22Rv1 (cell line): Measurements from ENCODE around the gene C10orf71.

Source experiments
- H3K27ac ChIP-seq: fragments of 450-650 bp; 2 replicates; pipeline ENCODE4 v1.5.1; 2017
- ZFX ChIP-seq: fragments of 450-650 bp; IDR thresholded peaks from 2 replicates; pipeline ENCODE4 v1.6.1; 2017; ENCODE audit warnings: antibody characterized with exemption, borderline replicate concordance
- TF ChIP-seq, protein P1 (sequence below): fragments of 450-650 bp; IDR thresholded peaks from 2 replicates; pipeline ENCODE4 v1.5.1; 2017; ENCODE audit warnings: mild to moderate bottlenecking

C10orf71 gene

DNA sequence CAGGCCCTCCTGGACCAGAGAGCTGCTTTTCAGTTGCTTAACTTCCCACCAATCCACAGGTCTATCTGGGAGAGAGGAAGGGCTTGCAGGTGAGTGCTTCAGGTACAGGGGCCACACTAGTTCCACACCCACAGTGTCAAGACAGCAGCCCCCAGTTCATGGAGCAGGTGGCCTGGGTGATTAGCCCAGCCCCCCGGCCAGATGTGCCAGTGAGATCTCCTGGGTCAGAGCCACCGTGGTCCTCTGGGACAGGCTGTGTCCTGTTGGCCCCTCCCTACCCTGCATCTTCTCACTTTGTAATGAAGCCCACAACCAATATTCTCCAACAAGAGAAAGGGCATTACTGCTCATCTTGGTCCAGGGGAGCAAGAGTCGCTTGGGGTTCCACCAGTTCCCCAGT, 66.3 kb downstream of the C10orf71 start:
- TF ChIP-seq, protein P1, sequence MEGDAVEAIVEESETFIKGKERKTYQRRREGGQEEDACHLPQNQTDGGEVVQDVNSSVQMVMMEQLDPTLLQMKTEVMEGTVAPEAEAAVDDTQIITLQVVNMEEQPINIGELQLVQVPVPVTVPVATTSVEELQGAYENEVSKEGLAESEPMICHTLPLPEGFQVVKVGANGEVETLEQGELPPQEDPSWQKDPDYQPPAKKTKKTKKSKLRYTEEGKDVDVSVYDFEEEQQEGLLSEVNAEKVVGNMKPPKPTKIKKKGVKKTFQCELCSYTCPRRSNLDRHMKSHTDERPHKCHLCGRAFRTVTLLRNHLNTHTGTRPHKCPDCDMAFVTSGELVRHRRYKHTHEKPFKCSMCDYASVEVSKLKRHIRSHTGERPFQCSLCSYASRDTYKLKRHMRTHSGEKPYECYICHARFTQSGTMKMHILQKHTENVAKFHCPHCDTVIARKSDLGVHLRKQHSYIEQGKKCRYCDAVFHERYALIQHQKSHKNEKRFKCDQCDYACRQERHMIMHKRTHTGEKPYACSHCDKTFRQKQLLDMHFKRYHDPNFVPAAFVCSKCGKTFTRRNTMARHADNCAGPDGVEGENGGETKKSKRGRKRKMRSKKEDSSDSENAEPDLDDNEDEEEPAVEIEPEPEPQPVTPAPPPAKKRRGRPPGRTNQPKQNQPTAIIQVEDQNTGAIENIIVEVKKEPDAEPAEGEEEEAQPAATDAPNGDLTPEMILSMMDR = no peak
- TF ChIP-seq ZFX = no peak
- no peak overlapping the region for H3K27ac ChIP-seq

- H3K27ac ChIP-seq = no peak overlapping the region
- TF ChIP-seq ZFX = no peak
- TF ChIP-seq, protein P1 = no peak
Measured at GRCh38 chr10:49365675-49366415, 66.9 kb downstream of the C10orf71 start.

DNA sequence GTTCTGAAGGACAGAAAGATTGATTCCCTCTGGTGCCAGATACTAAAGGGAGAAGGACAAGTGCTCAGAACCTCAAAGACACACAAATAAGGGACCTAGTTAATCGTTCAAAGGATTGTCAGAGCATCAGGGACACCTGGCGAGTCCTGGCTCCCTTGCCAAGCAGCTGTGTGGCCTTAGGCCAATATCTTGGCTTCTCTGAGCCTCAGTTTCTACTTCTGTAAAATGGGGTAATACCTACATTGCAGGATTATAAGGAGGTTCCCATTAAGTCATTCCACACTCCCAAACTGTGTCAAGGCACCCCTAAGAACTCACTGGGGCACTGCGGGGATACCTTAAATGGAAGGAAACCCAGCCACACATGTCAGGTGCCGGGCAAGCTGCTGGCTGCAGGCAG, 67.5 kb downstream of the C10orf71 start:
- H3K27ac ChIP-seq = no peak overlapping the region
- TF ChIP-seq, protein P1 = no peak
- TF ChIP-seq ZFX = no peak

DNA sequence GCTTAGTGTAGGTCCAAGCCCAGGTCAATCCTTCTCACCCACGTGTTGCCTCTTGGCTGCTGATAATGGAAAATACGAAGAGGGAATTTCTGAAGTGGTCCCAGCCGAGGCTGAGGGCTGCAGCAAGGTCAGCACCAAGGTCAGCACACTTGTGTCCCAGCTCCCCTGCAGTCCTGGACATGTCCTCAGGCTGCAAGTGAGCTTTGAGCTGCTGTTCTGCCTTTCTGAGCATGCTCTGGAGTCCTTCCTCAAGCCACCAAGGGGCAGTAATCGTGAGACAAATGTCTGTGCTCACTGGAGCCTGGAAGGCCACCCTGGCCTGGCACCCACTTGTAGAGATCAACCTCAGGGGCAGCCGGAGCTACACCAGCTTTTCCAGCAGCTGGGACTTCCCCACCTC, 68.6 kb downstream of the C10orf71 start:
- TF ChIP-seq, protein P1 = no peak
- TF ChIP-seq ZFX = no peak
- H3K27ac ChIP-seq = no peak overlapping the region

- no peak for TF ChIP-seq ZFX
- TF ChIP-seq, protein P1 = no peak
- no peak overlapping the region for H3K27ac ChIP-seq
Measured at GRCh38 chr10:49368256-49368655, 69.3 kb downstream of the C10orf71 start.

DNA sequence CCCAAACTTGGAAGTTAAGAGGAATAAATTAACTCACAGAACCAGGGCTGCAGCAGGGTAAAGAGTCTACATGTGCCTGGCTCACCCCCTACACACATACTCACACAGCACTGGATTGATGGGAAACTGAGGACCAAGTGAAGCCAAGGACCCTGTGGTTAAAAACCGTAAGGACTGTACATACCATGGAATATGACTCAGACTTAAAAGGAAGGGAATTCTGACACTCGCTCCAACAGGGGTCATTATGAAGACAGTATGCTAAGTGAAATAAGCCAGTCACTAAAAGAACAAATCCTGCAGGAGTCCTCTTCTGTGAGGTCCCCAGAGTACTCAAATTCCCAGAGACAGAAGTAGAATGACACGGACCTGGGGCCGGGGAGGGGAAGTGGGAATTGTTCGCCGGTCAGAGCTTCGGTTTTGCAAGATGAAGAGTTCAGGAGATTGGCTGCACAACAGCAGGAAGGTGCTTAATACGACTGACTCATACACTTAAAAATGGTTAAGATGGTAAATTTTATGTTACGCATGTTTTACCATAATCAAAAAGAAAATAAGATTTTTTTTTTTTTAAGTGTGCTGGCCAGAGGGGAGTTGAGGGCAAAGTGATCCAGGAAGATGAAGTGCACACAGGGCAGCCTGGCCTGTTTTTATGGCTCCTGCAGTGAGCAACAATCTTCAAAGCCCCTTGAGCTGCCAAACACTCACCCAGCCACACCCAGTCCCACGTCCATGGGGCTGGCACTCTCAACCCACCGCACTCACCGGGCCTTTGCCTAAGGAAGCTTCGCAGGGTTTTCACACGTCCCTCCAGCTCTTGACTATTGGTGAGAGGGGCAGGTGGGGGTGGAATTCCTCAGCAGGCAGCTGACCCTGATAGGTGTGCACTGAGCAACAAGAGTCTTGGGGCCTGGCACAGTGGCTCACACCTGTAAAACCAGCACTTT, 70.5 kb downstream of the C10orf71 start:
- no peak overlapping the region for H3K27ac ChIP-seq
- TF ChIP-seq, protein P1 = no peak
- no peak for TF ChIP-seq ZFX
